Body of pancreas (tissue), 4 donors: ENCODE results near the gene WNT7B.

Experiments used
- CTCF ChIP-seq, 7 experiments: fragments of 450-650 bp in 4 of 7; fragments of 200-600 bp in 3 of 7; sonication (generic) in 3 of 7; IDR thresholded peaks; one replicate each; pipeline ENCODE4 v1.5.1; 2016 to 2019; ENCODE audit warnings: antibody characterized with exemption in 7 of 7
- POLR2A ChIP-seq, 3 donors: fragments of 450-650 bp; IDR thresholded peaks; one replicate each; pipeline ENCODE4 v1.6.1; 2016; ENCODE audit warnings: antibody characterized with exemption in 3 of 3, mild to moderate bottlenecking in 2 of 3

DNA sequence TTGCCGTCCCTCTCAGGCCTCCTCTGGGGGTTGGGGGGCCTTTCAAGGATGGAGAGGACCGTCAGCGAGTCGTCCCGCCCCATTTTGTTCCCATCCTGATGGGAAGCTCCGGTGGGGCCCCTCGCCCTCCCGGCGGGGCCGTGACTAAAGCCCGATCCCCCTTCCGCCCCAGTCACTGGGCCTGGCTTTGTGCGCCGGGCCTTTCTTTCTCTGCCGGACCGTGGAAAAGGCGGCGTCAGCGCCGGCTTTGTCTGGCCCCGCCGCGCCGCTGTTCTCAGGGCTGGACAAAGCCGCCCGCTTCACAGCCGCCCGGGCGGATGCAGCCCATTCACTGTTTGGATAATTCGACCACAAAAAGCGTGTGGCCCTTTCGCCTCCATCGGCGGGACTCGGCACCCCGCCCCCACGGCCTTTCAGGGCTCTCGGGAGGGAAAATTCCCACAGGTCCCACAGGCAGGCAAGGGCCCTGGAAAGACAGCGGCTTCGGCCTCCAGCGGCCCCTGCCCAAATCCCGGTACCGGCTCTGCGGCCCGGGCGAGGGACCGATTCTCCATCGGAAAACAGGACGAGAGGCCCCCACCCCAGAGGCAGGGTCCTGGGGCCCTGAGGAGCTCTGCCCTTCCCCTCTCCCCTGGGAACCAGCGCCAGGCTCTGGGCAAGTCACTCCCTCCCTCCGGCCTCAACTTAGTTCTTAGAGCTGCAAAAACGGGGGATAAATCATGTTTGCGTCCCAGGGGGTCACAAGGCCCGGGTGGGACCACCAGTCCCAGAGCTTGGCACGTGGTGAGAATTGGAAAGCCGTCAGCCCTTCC is 87.2 kb downstream of the WNT7B start:
- TF ChIP-seq CTCF (IDR thresholded peaks at IDR 0.05) (no peak), POLR2A (IDR thresholded peaks at IDR 0.05) (no peak)
